ENCODE measurements around the gene HSD11B1L. TPM values are rescaled to one million over a fixed set of nuclear protein-coding genes. Genes with fewer than 3 reads are reported as not detected.

HSD11B1L gene, protein sequence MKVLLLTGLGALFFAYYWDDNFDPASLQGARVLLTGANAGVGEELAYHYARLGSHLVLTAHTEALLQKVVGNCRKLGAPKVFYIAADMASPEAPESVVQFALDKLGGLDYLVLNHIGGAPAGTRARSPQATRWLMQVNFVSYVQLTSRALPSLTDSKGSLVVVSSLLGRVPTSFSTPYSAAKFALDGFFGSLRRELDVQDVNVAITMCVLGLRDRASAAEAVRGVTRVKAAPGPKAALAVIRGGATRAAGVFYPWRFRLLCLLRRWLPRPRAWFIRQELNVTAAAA
- total RNA-seq = 10 to 100 TPM; 11.9 to 21.8 TPM

DNA sequence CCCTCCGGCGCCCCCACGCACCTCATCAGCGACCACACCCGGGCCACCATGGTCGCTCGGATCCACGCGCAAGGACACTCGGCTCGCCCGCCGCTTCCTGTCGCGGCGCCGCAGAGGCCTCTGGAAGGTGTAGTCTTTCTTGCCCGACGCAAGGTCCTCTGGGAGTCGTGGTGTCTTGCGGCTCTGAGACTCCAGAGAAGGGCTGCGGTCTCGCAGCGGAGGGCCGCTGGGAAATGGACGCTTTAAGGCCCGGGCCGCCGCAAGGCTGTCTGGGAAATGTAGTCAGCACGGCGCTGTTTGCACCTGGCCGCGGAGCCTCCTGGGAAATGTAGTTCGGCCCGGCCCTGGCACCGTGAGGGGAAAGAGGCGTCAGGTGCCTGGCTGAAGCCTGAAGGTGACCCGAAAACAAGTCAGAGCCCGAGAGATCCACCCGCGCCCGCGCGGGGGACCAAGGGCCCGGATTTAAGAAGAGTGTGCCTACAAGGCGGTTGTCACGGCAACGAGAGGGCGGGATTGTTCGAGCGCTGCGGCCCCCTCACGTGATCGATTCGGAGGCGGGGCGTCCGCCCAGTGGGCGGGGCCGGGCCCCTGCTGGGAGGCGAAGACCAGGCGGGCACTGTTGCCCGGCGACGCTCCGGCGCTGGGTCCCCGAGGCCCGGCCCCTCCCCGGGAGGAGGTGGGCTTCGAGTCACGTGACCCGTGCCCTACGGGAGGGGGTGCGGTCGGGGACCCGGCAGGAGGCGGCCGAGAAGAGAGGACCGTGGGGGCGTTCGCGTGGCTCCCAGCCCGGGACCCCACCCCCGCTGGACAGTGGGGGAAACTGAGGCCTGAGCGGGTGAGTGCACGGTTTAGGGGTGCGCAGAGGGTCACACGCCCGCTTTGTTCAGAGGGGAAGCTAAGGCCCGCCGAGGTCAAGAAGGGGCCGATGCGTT, at the start of gene HSD11B1L, which contains the start of gene MICOS13:
Gene HSD11B1L (plus strand): TSS at position 591 of the 932 bp plus-strand sequence. CDS start 3,806 bp downstream, outside the sequence.
Gene MICOS13 (minus strand): TSS at position 80 of the 932 bp plus-strand sequence. CDS start 30 bp downstream, at position 50.
- WGBS, 2 donors = 1% methylated on average over 33 to 80 of the region's 94 CpGs
- Histone ChIP-seq H3K27ac (peak within 1 kb of the TSS; percentile 72 to 93 (median 85)), H3K4me3 (peak within 1 kb of the TSS; percentile 62 to 82), H3K36me3 (replicated peaks in 1 of 2; ENCODE audit: insufficient read depth in 1 of 2, low read depth in 2 of 2) (no peaks in the 10 kb centered on the region), H3K27me3 (no peaks in the 10 kb centered on the region), H3K4me1 (peaks cover 22% of the 10 kb centered on the region), H3K9me3 (no peaks in the 10 kb centered on the region)
- TF ChIP-seq POLR2A (IDR thresholded peaks at IDR 0.05) = peak in 2 of 3 donors; percentile 58 to 72
- TF ChIP-seq, protein P1, sequence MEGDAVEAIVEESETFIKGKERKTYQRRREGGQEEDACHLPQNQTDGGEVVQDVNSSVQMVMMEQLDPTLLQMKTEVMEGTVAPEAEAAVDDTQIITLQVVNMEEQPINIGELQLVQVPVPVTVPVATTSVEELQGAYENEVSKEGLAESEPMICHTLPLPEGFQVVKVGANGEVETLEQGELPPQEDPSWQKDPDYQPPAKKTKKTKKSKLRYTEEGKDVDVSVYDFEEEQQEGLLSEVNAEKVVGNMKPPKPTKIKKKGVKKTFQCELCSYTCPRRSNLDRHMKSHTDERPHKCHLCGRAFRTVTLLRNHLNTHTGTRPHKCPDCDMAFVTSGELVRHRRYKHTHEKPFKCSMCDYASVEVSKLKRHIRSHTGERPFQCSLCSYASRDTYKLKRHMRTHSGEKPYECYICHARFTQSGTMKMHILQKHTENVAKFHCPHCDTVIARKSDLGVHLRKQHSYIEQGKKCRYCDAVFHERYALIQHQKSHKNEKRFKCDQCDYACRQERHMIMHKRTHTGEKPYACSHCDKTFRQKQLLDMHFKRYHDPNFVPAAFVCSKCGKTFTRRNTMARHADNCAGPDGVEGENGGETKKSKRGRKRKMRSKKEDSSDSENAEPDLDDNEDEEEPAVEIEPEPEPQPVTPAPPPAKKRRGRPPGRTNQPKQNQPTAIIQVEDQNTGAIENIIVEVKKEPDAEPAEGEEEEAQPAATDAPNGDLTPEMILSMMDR (IDR thresholded peaks at IDR 0.05) = peak in 1 of 7 experiments; percentile 14
- peak; percentile 96 for ATAC-seq
- DNase-seq = peak; percentile 99
- intact Hi-C loops (cut with DNase I) = no loop called here

DNA sequence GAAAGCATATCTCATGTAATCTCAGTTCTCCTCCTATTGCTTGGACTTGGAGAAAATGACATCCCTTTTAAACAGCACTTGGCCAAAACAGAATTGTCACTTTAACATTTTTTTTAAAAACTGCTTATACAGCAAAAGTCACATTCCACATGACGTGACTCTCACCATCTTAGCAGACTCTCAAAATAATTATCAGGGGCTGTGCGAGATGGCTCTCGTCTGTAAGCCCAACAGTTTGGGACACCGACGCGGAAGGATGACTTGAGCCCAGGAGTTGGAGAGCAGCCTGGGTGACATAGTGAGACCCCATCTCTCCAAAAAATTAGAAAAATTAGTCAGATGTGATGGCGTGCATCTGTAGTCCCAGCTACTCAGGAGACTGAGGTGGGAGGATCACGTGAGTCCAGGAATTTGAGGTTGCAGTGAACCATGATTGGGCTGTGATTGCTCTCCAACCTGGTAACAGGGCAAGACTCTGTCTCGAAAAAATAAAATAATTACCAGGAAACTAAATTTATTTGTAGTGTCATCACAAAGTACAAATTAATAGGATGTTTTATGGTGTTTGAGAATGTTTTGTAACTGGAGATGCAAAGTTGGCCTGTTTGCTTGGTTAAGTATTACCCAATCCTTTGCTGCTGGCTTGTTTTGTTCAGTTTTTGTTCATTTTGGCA, 49.1 kb upstream of the HSD11B1L start:
- DNase-seq (no peak), ATAC-seq (peak; percentile 30)
- no peaks in the 10 kb centered on the region for H3K9me3 ChIP-seq
- H3K27ac ChIP-seq = peak overlapping the region in 1 of 4 donors; percentile 25
- intact Hi-C loops (cut with DNase I) = no loop called here
- WGBS, 2 donors = 76 to 77% methylated on average over 9 of the region's 9 CpGs
- no peaks in the 10 kb centered on the region for H3K27me3 ChIP-seq
- H3K36me3 ChIP-seq (replicated peaks in 1 of 2; ENCODE audit: insufficient read depth in 1 of 2, low read depth in 2 of 2) = peaks cover 0 to 2% of the 10 kb centered on the region in 2 donors
- H3K4me1 ChIP-seq = peaks cover 47% of the 10 kb centered on the region
- no peak overlapping the region for H3K4me3 ChIP-seq
- TF ChIP-seq, protein P1 (IDR thresholded peaks at IDR 0.05) = no peak
- no peak for TF ChIP-seq POLR2A (IDR thresholded peaks at IDR 0.05)

DNA sequence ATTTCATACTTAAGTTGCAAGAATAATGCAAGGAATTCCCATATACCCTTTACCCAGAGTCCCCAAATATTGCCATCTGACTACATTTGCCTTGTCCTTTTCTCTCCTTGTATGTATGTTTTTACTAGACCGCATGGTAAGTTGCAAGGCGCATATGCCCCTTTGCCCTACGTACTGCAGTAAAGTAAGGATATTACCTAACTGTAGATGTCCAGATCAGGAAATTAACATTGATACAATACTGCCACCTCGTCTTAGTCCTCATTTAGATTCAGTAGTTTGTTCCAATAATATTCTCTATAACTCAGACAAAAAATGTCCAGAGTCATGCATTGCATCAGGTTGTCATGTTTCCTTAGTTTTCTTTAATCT, 48.6 kb upstream of the HSD11B1L start:
- H3K9me3 ChIP-seq = no peaks in the 10 kb centered on the region
- intact Hi-C loops (cut with DNase I) = no loop called here
- H3K27ac ChIP-seq = peak overlapping the region in 1 of 4 donors; percentile 25
- TF ChIP-seq, protein P1 (IDR thresholded peaks at IDR 0.05) = no peak
- no peak for TF ChIP-seq POLR2A (IDR thresholded peaks at IDR 0.05)
- no peak overlapping the region for H3K4me3 ChIP-seq
- WGBS, 2 donors = 79 to 83% methylated on average over 4 of the region's 4 CpGs
- ATAC-seq (no peak), DNase-seq (no peak)
- no peaks in the 10 kb centered on the region for H3K27me3 ChIP-seq
- peaks cover 0 to 2% of the 10 kb centered on the region in 2 donors for H3K36me3 ChIP-seq (replicated peaks in 1 of 2; ENCODE audit: insufficient read depth in 1 of 2, low read depth in 2 of 2)
- peaks cover 45% of the 10 kb centered on the region for H3K4me1 ChIP-seq

DNA sequence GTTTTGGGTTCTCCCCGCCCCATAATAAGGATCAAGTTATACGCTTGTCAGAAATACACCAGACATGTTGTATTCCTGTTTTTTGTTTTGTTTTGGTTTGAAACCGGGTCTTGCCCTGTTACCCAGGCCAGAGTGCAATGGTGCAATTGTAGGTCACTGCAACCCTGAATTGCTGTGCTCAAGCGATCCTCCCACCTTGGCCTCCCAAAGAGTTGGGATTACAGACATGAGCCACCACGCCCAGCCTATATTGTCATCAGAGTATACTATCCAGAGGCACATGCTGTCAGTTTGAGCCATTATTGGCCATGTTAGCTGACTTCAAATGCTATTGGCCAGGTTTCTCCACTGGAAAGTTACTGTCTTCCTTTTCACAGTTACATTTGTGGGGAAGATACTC, 48.2 kb upstream of the HSD11B1L start:
- DNase-seq (no peak), ATAC-seq (no peak)
- Histone ChIP-seq H3K4me3 (no peak overlapping the region), H3K4me1 (peaks cover 44% of the 10 kb centered on the region), H3K27me3 (no peaks in the 10 kb centered on the region), H3K36me3 (replicated peaks in 1 of 2; ENCODE audit: insufficient read depth in 1 of 2, low read depth in 2 of 2) (peaks cover 0 to 2% of the 10 kb centered on the region in 2 donors), H3K27ac (no peak overlapping the region), H3K9me3 (no peaks in the 10 kb centered on the region)
- 83 to 90% methylated on average over 5 of the region's 5 CpGs for WGBS, 2 donors
- intact Hi-C loops (cut with DNase I) = no loop called here
- TF ChIP-seq, protein P1 (IDR thresholded peaks at IDR 0.05) = no peak
- TF ChIP-seq POLR2A (IDR thresholded peaks at IDR 0.05) = no peak

Measured in body of pancreas (tissue), 4 donors.